ENCODE measurements around the gene CYP46A1. TPM values are rescaled to one million over a fixed set of nuclear protein-coding genes. Genes with fewer than 3 reads are reported as not detected.

The CYP46A1 gene
- total RNA-seq, 1 experiment from 2014 or later, result 0.59 TPM

DNA sequence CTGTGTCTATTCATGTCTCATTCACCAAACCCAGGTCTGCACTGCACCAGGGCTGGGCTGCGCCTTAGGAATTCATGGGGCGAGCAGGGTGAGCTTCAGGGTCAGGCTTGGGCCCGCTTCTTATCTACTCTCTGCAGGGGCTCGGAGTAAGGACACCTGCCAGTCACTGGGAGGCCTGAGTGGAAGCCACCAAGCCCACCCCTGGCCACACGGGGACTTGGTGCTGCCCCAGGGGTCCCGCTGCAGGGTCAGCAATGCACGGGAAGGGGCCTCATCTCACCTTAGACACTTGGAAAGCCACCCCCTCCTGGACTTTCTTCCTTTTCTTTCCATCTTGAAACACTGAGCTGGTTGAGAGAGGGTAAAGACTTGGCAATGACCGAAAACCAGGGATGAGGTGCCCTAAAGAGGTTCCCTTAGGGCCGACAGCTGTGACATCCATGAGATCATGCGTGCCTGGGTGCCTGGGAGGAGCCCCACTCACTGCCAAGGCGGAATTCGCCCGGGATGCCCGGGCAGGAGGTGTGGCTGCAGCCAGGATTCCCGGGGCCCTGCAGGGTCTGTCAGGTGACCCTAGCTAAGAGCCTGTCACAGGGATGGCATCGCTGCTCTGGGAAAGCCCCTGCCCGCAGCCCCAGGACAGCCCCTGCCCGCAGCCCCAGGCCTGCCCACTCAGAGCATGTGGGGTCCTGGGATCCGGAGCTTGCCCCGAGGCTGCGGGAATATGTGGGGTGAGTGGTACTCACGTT is 63.7 kb downstream of the CYP46A1 start:
- WGBS (ENCODE audit: extremely low coverage, insufficient read length, low lambda C conversion rate), result no CpG with 5 or more reads among the region's 22 CpGs
- no peaks in the 10 kb centered on the region for H3K36me3 Mint-ChIP-seq (ENCODE audit: insufficient read depth in 1 of 3, low read depth in 3 of 3)

More for the DNA sequence above, 63.7 kb downstream of the CYP46A1 start:
- Mint-ChIP-seq H3K4me1 (peaks cover 28 to 35% of the 10 kb centered on the region in 2 experiments), H3K27ac (no peak overlapping the region), H3K9me3 (no peaks in the 10 kb centered on the region; a peak in 1 of 5 replicates), H3K4me3 (no peak overlapping the region), H3K27me3 (ENCODE audit: low read depth) (peaks cover 17% of the 10 kb centered on the region)
- Histone ChIP-seq H4K20me1 (ENCODE audit: control insufficient read depth, insufficient read depth, insufficient read length) (no peaks in the 10 kb centered on the region), H2AFZ (ENCODE audit: low read length) (no peak overlapping the region), H3K9ac (ENCODE audit: extremely low read depth, insufficient read length, low read length) (no peak overlapping the region), H2BK120ac (ENCODE audit: low read depth, low read length, poor library complexity, severe bottlenecking) (no peak overlapping the region), H3K79me2 (ENCODE audit: insufficient read depth, low read length) (no peaks in the 10 kb centered on the region), H3K23ac (ENCODE audit: insufficient read length, low read depth, low read length) (no peak overlapping the region), H3T11ph (ENCODE audit: low read length) (no peak overlapping the region), H3K79me1 (ENCODE audit: insufficient read depth, low read depth, low read length, poor library complexity, severe bottlenecking) (no peaks in the 10 kb centered on the region), H3K9me3 (ENCODE audit: control insufficient read depth, low read depth, low read length) (no peaks in the 10 kb centered on the region), H2AK5ac (ENCODE audit: insufficient read length, low read length) (no peak overlapping the region), H2BK5ac (ENCODE audit: insufficient read length, low read length) (no peak overlapping the region), H2BK15ac (ENCODE audit: low read depth, low read length) (no peak overlapping the region), H3K18ac (ENCODE audit: insufficient read length, low read depth, low read length) (no peak overlapping the region), H3K27me3 (ENCODE audit: insufficient read depth, low read length) (no peaks in the 10 kb centered on the region), H3K4ac (ENCODE audit: low read depth, low read length) (no peak overlapping the region), H4K91ac (ENCODE audit: insufficient read length, low read depth, low read length) (no peak overlapping the region), H3K4me2 (ENCODE audit: insufficient read depth, insufficient read length, low read length) (no peak overlapping the region), H3K4me1 (ENCODE audit: insufficient read depth, low read length) (peaks cover 8% of the 10 kb centered on the region), H4K5ac (ENCODE audit: insufficient read length, low read depth, low read length) (no peak overlapping the region), H3K23me2 (ENCODE audit: insufficient read length, low read depth, low read length, poor library complexity, severe bottlenecking) (no peaks in the 10 kb centered on the region), H2BK12ac (ENCODE audit: insufficient read length, low read depth, low read length) (no peak overlapping the region), H3K56ac (ENCODE audit: insufficient read length, low read depth, low read length) (no peak overlapping the region), H4K8ac (replicated peaks; ENCODE audit: insufficient read length, low read depth, low read length) (no peak overlapping the region), H3K27ac (ENCODE audit: insufficient read length, low read depth, low read length) (no peak overlapping the region), H3K14ac (ENCODE audit: insufficient read depth, low read length) (no peak overlapping the region), H2BK20ac (ENCODE audit: low read depth, low read length, poor library complexity, severe bottlenecking) (no peak overlapping the region)
- DNase-seq, result no peak
- TF ChIP-seq, protein P1, sequence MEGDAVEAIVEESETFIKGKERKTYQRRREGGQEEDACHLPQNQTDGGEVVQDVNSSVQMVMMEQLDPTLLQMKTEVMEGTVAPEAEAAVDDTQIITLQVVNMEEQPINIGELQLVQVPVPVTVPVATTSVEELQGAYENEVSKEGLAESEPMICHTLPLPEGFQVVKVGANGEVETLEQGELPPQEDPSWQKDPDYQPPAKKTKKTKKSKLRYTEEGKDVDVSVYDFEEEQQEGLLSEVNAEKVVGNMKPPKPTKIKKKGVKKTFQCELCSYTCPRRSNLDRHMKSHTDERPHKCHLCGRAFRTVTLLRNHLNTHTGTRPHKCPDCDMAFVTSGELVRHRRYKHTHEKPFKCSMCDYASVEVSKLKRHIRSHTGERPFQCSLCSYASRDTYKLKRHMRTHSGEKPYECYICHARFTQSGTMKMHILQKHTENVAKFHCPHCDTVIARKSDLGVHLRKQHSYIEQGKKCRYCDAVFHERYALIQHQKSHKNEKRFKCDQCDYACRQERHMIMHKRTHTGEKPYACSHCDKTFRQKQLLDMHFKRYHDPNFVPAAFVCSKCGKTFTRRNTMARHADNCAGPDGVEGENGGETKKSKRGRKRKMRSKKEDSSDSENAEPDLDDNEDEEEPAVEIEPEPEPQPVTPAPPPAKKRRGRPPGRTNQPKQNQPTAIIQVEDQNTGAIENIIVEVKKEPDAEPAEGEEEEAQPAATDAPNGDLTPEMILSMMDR (conservative IDR thresholded peaks at IDR 0.05), result no peak

All from H9 (cell line).